Measurements from ENCODE around the gene KBTBD13.
A peak's percentile ranks its signal among the peaks of the same experiment; 100 is the strongest.

The KBTBD13 gene

GRCh38 chr15:65077981-65078352 is 1.4 kb downstream of the KBTBD13 start:
- TF ChIP-seq CTCF (IDR thresholded peaks at IDR 0.05; ENCODE audit: low read depth, low read length), result no peak
- no peak overlapping the region for H3K4me3 ChIP-seq (ENCODE audit: low read depth, low read length)

GRCh38 chr15:65079580-65079979 is 3.0 kb downstream of the KBTBD13 start:
- no peak for TF ChIP-seq CTCF (IDR thresholded peaks at IDR 0.05; ENCODE audit: low read depth, low read length)
- no peak overlapping the region for H3K4me3 ChIP-seq (ENCODE audit: low read depth, low read length)

- TF ChIP-seq CTCF (IDR thresholded peaks at IDR 0.05; ENCODE audit: low read depth, low read length), result no peak
- H3K4me3 ChIP-seq (ENCODE audit: low read depth, low read length), result no peak overlapping the region
Observed at GRCh38 chr15:65081270-65081669, 4.7 kb downstream of the KBTBD13 start.

DNA sequence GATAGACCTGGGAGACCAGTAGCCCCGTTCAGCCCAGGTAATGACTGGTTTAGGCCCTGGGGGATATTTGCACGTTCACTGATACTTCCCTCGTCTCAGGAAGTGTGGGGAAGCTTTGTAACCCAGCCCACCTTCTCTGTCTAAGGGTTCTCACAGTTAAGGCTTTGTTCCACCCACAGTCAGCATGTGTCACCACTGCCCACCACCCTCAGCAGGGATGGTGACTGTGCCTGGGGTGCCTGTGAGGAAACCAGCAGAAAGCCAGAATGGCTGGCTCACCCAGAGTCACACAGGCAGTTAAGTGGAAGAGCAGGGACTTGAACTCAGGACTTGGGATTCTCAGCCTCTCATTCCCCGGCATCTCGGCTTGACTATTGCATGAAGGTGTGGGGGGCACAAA is 5.2 kb downstream of the KBTBD13 start:
- TF ChIP-seq CTCF (IDR thresholded peaks at IDR 0.05; ENCODE audit: low read depth, low read length), result no peak
- H3K4me3 ChIP-seq (ENCODE audit: low read depth, low read length), result no peak overlapping the region

DNA sequence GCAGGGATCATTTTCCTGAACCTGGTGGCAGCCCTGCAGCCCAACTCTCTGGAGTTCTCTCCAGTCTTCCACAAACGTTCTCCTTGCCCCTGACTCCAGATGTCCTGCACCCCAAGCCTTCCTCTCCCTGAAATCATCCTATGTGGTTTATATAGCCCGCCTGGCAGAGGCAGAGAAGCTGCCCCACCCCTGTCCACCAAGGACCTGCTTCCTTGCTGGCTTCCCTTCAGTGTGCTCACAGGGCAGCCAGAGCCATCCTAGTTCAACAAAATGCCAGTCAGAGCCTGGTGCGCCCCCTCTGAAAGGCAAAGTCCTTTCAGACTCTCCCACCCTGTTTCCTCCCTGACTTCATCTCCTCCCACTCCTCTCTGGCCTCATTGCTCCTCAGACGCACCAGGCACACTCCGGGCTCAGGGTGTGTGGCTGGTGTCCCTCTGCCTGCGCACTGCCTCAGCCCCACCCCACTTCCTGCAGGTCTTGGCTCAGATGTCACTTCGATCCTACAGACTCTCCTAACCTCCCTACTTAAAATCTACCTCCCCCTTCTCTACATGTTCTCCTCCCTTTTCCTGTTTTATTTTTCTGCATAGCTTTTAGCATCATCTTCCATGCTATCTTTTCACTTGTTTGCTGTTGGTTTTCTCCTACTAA is 5.9 kb downstream of the KBTBD13 start:
- no peak overlapping the region for H3K4me3 ChIP-seq (ENCODE audit: low read depth, low read length)
- no peak for TF ChIP-seq CTCF (IDR thresholded peaks at IDR 0.05; ENCODE audit: low read depth, low read length)

GRCh38 chr15:65083262-65083701 is 6.7 kb downstream of the KBTBD13 start:
- no peak overlapping the region for H3K4me3 ChIP-seq (ENCODE audit: low read depth, low read length)
- peak; percentile 57 for TF ChIP-seq CTCF (IDR thresholded peaks at IDR 0.05; ENCODE audit: low read depth, low read length)

GRCh38 chr15:65084500-65085206 is 8.1 kb downstream of the KBTBD13 start:
- no peak overlapping the region for H3K4me3 ChIP-seq (ENCODE audit: low read depth, low read length)
- no peak for TF ChIP-seq CTCF (IDR thresholded peaks at IDR 0.05; ENCODE audit: low read depth, low read length)
